Gastroesophageal sphincter (tissue), 4 donors: ENCODE measurements around the gene SLC48A1. TPM values are rescaled to one million over a fixed set of nuclear protein-coding genes. Genes with fewer than 3 reads are reported as not detected.

Experiments used
- ATAC-seq: fragments of 150-250 bp; one replicate; pipeline ENCODE4 v1.9.1; 2016; ENCODE audit warnings: mild to moderate bottlenecking, moderate library complexity
- H3K27ac ChIP-seq, 4 donors: fragments of 200-600 bp; sonication (generic) in 3 of 4; 1 replicate in 3 of 4; 2 replicates in 1 of 4; pipeline ENCODE4 v1.5.1; 2016 to 2019
- H3K27me3 ChIP-seq: fragments of 200-600 bp; sonication (generic); one replicate; pipeline ENCODE4 v1.5.1; 2019
- H3K36me3 ChIP-seq, 2 donors: fragments of 200-600 bp; sonication (generic); one replicate each; pipeline ENCODE4 v1.5.1; 2019; ENCODE audit warnings: control low read depth in 1 of 2
- H3K4me1 ChIP-seq, 3 donors: fragments of 200-600 bp; sonication (generic); 1 replicate in 2 of 3; 2 replicates in 1 of 3; pipeline ENCODE4 v1.5.1; 2016 to 2019; ENCODE audit warnings: control low read depth in 2 of 3
- H3K4me3 ChIP-seq, 2 donors: fragments of 200-600 bp; sonication (generic); one replicate each; pipeline ENCODE4 v1.5.1; 2019; ENCODE audit warnings: mild to moderate bottlenecking in 1 of 2, moderate library complexity in 1 of 2
- H3K9me3 ChIP-seq, 3 donors: fragments of 200-600 bp; sonication (generic); one replicate each; pipeline ENCODE4 v1.5.1; 2017 to 2019; ENCODE audit warnings: control low read depth in 2 of 3
- EP300 ChIP-seq: sonication (generic); formaldehyde crosslinking; IDR thresholded peaks from one replicate; pipeline ENCODE4 v1.6.1; 2017; ENCODE audit warnings: antibody characterized with exemption, mild to moderate bottlenecking
- POLR2A ChIP-seq, 2 donors: fragments of 450-650 bp; IDR thresholded peaks; one replicate each; pipeline ENCODE4 v1.6.1; 2017; ENCODE audit warnings: antibody characterized with exemption in 2 of 2, mild to moderate bottlenecking in 2 of 2, moderate library complexity in 1 of 2
- POLR2AphosphoS5 ChIP-seq: sonication (generic); formaldehyde crosslinking; IDR thresholded peaks from one replicate; pipeline ENCODE4 v1.6.1; 2017; ENCODE audit warnings: antibody characterized with exemption
- WGBS, 2 donors: methylation state at CpG; one replicate each; pipeline ENCODE4 v1.1.5; 2018; ENCODE audit warnings: low coverage in 1 of 2; 5-methylcytosine and 5-hydroxymethylcytosine counted together
- total RNA-seq, 4 donors: library from RNA; depleted of rRNA; stranded (reverse); fragments of >200 nt; gene quantifications; one replicate each; pipeline ENCODE4 v1.1.0, GENCODE V29; 2016
- TF ChIP-seq, protein P1 (sequence below), 4 experiments: fragments of 200-600 bp in 2 of 4; fragments of 450-650 bp in 2 of 4; sonication (generic) in 1 of 4; IDR thresholded peaks; one replicate each; pipeline ENCODE4 v1.5.1; 2017 to 2019; ENCODE audit warnings: antibody characterized with exemption in 4 of 4, mild to moderate bottlenecking in 2 of 4, moderate library complexity in 2 of 4

SLC48A1 gene
- total RNA-seq, 4 donors from 2014 or later, result 40.7 to 66.8 (median 53.3) TPM

GRCh38 chr12:47758834-47759690 is 14.0 kb upstream of the SLC48A1 start, which contains the start of gene RAPGEF3:
TSS of gene RAPGEF3 (minus strand) at chr12:47758880. CDS start at chr12:47758556, 324 bp downstream.
- 0% methylated on average over 8 of the region's 57 CpGs; no CpG with 5 or more reads in 1 of the 2 donors for WGBS, 2 donors
- H3K4me1 ChIP-seq, result peaks cover 0 to 50% (median 12%) of the 10 kb centered on the region in 3 donors
- no peaks in the 10 kb centered on the region for H3K27me3 ChIP-seq
- peak within 1 kb of the TSS in 3 of 4 donors; percentile 76 to 80 (median 76) for H3K27ac ChIP-seq
- peak; percentile 93 for ATAC-seq
- no peaks in the 10 kb centered on the region for H3K9me3 ChIP-seq
- TF ChIP-seq, protein P1, sequence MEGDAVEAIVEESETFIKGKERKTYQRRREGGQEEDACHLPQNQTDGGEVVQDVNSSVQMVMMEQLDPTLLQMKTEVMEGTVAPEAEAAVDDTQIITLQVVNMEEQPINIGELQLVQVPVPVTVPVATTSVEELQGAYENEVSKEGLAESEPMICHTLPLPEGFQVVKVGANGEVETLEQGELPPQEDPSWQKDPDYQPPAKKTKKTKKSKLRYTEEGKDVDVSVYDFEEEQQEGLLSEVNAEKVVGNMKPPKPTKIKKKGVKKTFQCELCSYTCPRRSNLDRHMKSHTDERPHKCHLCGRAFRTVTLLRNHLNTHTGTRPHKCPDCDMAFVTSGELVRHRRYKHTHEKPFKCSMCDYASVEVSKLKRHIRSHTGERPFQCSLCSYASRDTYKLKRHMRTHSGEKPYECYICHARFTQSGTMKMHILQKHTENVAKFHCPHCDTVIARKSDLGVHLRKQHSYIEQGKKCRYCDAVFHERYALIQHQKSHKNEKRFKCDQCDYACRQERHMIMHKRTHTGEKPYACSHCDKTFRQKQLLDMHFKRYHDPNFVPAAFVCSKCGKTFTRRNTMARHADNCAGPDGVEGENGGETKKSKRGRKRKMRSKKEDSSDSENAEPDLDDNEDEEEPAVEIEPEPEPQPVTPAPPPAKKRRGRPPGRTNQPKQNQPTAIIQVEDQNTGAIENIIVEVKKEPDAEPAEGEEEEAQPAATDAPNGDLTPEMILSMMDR (IDR thresholded peaks at IDR 0.05), result peak in 3 of 4 experiments; percentile 53 to 85 (median 77)
- TF ChIP-seq POLR2A (IDR thresholded peaks at IDR 0.05) (peak in 1 of 2 donors; percentile 6), POLR2AphosphoS5 (peak; percentile 80), EP300 (no peak)
- peak within 1 kb of the TSS; percentile 38 to 72 for H3K4me3 ChIP-seq
- no peaks in the 10 kb centered on the region for H3K36me3 ChIP-seq

DNA sequence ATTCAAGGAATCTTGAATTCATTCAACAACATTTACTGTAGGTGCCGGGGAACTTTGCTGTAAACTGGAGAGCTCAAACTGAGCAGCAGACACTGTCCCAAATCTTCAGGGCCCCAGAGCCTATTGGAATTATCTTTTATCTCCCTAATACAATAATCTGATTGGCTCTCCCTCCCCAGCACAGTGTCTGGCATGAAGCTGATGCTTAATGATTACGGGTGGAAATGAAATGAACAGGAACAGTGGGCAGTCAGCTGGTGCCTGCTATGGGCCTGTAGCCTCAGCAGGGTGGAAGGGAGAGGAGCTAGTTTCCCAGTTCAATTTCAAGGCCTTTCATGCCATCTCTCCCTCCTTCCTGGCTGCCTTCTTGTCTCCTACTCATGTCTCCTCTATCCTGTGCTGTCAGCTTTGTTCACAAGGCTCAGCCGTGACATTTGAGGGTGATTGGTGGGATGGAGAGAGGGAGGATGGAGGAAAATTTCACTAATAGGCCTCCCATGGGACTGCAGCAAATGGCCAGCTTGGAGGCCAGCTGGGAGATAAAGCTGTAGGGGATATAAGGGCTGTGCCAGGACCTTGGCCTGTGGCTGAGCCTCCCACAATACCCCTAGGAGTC is 10.1 kb upstream of the SLC48A1 start:
- Histone ChIP-seq H3K27ac (no peak overlapping the region), H3K36me3 (no peaks in the 10 kb centered on the region), H3K4me1 (peaks cover 0 to 19% (median 7%) of the 10 kb centered on the region in 3 donors), H3K4me3 (no peak overlapping the region), H3K9me3 (no peaks in the 10 kb centered on the region), H3K27me3 (peaks cover 7% of the 10 kb centered on the region)
- ATAC-seq, result no peak
- 72 to 80% methylated on average over 1 to 3 of the region's 3 CpGs for WGBS, 2 donors
- TF ChIP-seq POLR2AphosphoS5, result no peak
- TF ChIP-seq EP300, result no peak
- TF ChIP-seq POLR2A (IDR thresholded peaks at IDR 0.05), result no peak
- TF ChIP-seq, protein P1 (IDR thresholded peaks at IDR 0.05), result no peak

DNA sequence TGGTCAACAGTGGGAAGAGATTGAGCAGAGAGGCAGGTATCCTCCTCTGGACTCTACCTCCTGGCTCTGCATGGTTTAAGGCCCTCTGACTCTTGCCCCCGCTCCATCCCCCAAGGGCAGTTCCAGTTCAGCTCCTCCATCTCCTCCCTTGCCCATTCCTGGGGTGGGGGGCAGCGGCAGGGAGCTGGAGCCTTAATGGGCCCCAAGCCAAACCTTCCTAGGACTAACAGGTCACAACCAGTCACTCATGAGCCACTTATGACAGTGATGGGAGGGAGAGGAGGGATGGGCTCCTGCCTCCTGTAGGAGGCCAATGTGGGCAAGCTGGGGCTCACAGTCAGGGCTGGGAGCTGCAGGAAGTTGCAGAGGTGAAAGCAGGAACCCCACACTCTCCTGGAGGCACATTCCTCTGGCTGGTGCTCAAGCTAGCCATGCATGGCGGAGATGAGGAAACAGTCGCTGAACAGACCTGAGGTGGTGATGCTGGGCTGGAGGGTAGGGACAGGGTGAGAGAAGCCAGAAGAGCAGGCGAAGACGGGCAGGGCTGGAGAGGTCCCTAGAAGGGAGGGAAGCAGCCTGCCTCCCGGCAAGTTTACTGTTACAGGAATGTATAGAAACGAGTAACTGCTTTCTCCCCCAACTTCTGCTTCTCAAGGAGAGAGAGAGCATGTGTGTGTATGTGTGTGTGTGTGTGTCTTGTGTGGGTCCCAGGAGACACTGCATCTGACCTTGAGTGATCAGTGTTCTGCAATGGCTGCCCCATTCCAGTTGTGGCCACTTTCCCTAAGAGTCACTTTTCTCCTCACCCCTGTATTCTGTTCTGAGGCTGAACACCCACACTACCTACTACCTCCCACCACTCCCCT is 9.3 kb upstream of the SLC48A1 start:
- no peak for TF ChIP-seq EP300
- TF ChIP-seq POLR2AphosphoS5, result no peak
- TF ChIP-seq, protein P1 (IDR thresholded peaks at IDR 0.05), result no peak
- no peak for TF ChIP-seq POLR2A (IDR thresholded peaks at IDR 0.05)
- Histone ChIP-seq H3K9me3 (no peaks in the 10 kb centered on the region), H3K4me1 (peaks cover 0 to 11% (median 0%) of the 10 kb centered on the region in 3 donors), H3K36me3 (no peaks in the 10 kb centered on the region), H3K27me3 (peaks cover 10% of the 10 kb centered on the region), H3K27ac (no peak overlapping the region), H3K4me3 (no peak overlapping the region)
- no peak for ATAC-seq
- 76 to 98% methylated on average over 5 to 6 of the region's 8 CpGs for WGBS, 2 donors

DNA sequence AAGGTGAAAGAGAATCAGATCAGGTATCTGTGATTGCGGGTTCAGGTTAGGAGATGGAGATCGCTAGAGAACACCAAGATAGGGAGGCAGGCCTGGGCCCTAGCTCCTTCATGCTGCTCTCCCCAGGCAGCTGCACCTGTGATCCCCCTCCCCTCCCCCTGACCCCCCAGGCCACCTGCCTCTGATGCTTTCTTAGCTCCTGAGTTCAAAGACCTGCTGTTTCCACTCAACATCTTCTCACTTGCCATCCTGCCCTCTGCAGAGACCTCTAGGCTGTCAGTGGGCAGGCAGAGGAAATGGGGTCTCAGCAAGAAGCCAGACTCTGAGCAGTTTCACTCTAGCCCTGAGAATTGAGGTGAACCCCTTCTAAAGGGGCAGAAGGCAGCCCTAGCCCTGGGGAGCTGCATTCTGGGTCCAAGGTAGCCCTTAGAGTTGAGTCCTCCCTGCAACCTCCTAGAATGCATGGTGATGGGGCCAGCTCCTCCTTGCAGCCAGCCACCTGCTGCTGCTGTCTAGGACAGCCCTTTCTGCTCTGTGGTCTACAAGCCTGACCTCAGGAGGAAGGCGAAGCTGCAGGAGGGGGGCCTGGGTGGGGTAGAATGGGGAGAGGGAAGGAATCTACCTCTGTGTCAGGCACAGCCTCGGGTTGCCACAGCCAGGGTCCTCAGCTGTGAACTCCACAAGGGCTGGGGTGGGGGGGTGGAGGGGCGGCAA is 6.4 kb upstream of the SLC48A1 start:
- no peak for ATAC-seq
- TF ChIP-seq POLR2A (IDR thresholded peaks at IDR 0.05) (no peak), POLR2AphosphoS5 (no peak)
- TF ChIP-seq, protein P1 (IDR thresholded peaks at IDR 0.05), result no peak
- H3K4me1 ChIP-seq, result peaks cover 0 to 11% (median 0%) of the 10 kb centered on the region in 3 donors
- WGBS, 2 donors, result 74 to 84% methylated on average over 2 of the region's 5 CpGs
- H3K9me3 ChIP-seq, result no peaks in the 10 kb centered on the region
- no peaks in the 10 kb centered on the region for H3K36me3 ChIP-seq
- H3K4me3 ChIP-seq, result no peak overlapping the region
- H3K27me3 ChIP-seq, result peaks cover 10% of the 10 kb centered on the region
- no peak overlapping the region for H3K27ac ChIP-seq
